ENCODE data around the gene RTP4. TPM values are rescaled to one million over a fixed set of nuclear protein-coding genes. Genes with fewer than 3 reads are reported as not detected.

Gene RTP4
- total and polyA plus RNA-seq, 9 of the 15 experiments (the other 6 are each of a cell fraction or from before 2014, with no cell fraction given), result 0.06 to 0.17 TPM; not detected in 7

GRCh38 chr3:187369089-187369447 is 883 bp downstream of the RTP4 start (continued):
- TF ChIP-seq PATZ1 (CRISPR knock-in tag; IDR thresholded peaks at IDR 0.05; ENCODE audit: borderline replicate concordance), result no peak
- no peak for TF ChIP-seq GATAD2B (IDR thresholded peaks at IDR 0.05; ENCODE audit: borderline replicate concordance)
- no peak for TF ChIP-seq DEAF1 (CRISPR knock-in tag; IDR thresholded peaks at IDR 0.05)
- no peak for TF ChIP-seq ZNF511 (CRISPR knock-in tag; IDR thresholded peaks at IDR 0.05)
- TF ChIP-seq POLR3A (IDR thresholded peaks at IDR 0.05; ENCODE audit: borderline replicate concordance, extremely low read depth, insufficient read depth, insufficient read length), result no peak

- BruUV-seq (replicated peaks), result no TSS peak
- CTCF ChIA-PET (ENCODE audit: low intra/inter-chr PET ratio), result no interaction called here
- Histone ChIP-seq H3K9me3 (replicated peaks; ENCODE audit: control insufficient read depth, insufficient read depth, low read depth, low read length) (no peaks in the 10 kb centered on the region), H3K36me3 (ENCODE audit: control insufficient read depth, insufficient read depth, low read length) (no peaks in the 10 kb centered on the region), H3K27ac (ENCODE audit: extremely low read depth, low read depth, low read length) (no peak overlapping the region), H3K9me1 (ENCODE audit: control insufficient read depth, insufficient read depth, low read length) (no peaks in the 10 kb centered on the region), H3K4me1 (replicated peaks in 1 of 2; ENCODE audit: control insufficient read depth in 2 of 2, insufficient read depth in 2 of 2, low read length in 2 of 2) (peaks cover 0 to 7% of the 10 kb centered on the region in 2 experiments; a peak in 1 of 5 replicates), H3K9ac (ENCODE audit: insufficient read depth in 1 of 2, low read depth in 2 of 2, low read length in 2 of 2) (no peak overlapping the region), H4K20me1 (replicated peaks; ENCODE audit: control insufficient read depth, insufficient read depth, low read length) (no peaks in the 10 kb centered on the region), H3K79me2 (ENCODE audit: control insufficient read depth, insufficient read depth, low read length) (no peaks in the 10 kb centered on the region), H3K4me3 (no peak overlapping the region), H3K4me2 (ENCODE audit: insufficient read depth, low read length) (no peak overlapping the region), H3K27me3 (ENCODE audit: control insufficient read depth in 2 of 2, insufficient read depth in 2 of 2, low read length in 2 of 2) (peaks cover 0 to 17% of the 10 kb centered on the region in 2 experiments; a peak in 2 of 5 replicates), H2AFZ (ENCODE audit: low read depth, low read length) (no peak overlapping the region)
- WGBS (ENCODE audit: insufficient coverage, low coverage, missing lambda C conversion rate), result 9% methylated on average over 3 of the region's 3 CpGs
- no peak for ATAC-seq
- no peak for FAIRE-seq
- no peak for DNase-seq (ENCODE audit: extremely low read depth in 1 of 4, low spot score in 3 of 4)
- POLR2A ChIA-PET, result no interaction called here
- intact Hi-C loops (cut with micrococcal nuclease), result no loop called here
- TF ChIP-seq ZZZ3 (IDR thresholded peaks at IDR 0.05) (no peak), TCF7 (IDR thresholded peaks at IDR 0.05; ENCODE audit: borderline replicate concordance) (no peak), E2F1 (CRISPR knock-in tag; IDR thresholded peaks at IDR 0.05) (no peak), FOSL1 (tag; conservative IDR thresholded peaks at IDR 0.05) (no peak)
- in situ Hi-C loops (cut with MboI), result no loop called here
These were observed 1.9 kb downstream of the RTP4 start for GRCh38 chr3:187370051-187370450.
